Measurements from ENCODE around the gene EXT2.

Gene EXT2

DNA sequence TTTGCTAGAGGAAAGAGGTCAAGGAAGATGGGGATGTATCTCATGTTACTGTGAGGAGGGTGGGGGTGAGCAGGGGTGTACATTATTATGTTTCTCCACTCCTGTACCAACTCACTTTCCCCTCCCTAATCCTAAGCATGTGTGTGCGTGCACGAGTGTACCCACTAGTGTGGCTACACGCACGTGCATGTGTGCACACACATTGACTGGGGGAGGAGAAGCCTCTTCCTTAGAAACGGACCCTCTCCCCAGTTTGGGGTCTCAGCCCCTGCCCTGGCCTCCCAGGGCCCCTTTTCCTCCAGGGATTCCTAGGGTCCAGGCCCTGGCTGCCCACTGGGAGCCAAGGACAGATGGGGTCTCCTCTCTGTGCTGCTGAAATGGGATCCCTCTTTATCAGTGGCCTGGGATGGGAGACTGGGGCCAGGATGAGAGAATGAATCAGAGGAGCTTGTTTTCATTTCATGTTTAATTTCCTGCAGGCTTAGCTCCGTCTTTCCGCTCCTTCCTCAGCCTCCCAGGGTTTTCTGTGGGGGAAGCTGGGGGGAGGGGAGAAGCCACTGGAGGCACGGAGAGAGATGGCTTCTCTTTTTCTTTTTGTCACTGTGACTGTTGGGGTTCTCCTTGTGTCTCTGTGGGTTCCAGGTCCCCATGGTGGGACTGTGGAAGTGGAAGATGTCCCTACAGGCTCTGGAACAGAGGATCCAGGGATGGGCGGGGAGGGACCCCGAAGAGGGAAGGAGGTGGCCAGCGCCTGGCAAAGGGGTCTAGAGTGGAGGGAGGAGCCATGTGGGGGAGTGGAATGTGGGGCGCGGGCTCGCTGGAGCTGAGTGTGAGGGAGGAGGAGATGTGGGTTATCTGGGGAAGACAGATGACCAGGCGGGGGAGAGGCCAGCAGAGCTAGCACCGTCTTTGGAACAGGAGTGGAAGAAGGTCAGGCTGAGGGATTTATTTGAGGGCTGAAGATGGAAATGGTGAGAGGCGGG is 174.2 kb downstream of the EXT2 start:
- DNase-seq, result no peak

DNA sequence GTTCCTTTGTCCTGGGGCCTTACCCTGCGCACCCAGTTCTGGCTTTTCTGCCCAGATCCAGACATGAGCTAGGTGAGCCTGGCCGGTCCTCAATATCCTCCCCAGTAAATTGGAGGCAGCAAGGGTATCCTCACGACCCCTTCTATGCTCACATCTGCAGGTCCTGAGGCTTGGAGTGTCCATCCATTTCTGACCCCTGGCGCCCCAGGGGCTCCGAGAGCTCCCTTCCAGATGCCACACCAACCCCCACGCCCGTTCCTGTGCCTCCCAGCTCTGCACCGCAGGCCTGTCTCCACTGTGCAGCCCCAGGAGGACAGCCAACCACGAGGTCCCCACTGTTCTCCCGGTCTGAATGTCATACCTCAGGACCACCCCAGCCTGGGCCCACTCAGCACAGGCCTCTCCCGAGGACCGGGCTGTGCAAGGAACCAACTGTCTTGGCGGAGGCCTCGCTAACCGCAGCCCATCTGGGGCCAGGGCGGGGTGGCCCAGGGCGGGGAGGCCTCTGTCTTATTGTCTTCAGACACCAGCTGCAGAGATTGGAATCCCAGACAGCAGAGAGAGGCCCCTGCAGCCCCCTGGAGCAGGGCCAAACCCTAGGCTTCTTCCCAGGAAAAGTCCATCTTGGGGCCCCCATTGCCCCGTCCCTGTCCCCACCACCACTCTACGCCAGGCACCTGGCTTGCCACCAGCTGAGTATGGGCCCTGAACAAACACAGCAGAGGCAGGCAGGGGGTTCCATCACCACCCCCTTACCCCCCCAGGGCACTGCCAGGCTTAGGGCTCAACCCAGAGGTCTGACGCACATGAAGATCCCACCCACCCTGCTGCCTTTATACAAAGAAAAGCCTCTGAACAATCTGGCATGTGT is 175.2 kb downstream of the EXT2 start:
- DNase-seq, result no peak

- DNase-seq, result no peak
Measured at GRCh38 chr11:44271286-44271685, 175.8 kb downstream of the EXT2 start.

DNA sequence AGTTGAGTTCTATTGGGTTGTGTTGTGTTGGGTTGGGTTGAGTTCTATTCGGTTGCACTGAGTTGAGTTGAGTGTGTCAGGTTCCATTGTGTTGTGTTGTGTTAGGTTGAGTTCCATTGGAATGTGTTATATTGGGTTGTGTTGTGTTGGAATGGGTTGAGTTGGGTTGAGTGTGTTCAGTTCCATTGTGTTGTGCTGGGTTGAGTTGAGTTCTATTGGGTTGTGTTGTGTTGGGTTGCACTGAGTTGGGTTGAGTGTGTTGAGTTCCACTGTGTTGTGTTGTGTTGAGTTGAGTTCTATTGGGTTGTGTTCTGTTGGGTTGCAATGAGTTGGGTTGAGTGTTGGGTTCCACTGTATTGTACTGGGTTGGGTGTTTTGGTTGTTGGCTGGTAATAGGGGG is 178.9 kb downstream of the EXT2 start:
- DNase-seq, result no peak

GRCh38 chr11:44275241-44275640 is 179.8 kb downstream of the EXT2 start:
- DNase-seq, result no peak

GRCh38 chr11:44275961-44276550 is 180.6 kb downstream of the EXT2 start:
- no peak for DNase-seq

DNA sequence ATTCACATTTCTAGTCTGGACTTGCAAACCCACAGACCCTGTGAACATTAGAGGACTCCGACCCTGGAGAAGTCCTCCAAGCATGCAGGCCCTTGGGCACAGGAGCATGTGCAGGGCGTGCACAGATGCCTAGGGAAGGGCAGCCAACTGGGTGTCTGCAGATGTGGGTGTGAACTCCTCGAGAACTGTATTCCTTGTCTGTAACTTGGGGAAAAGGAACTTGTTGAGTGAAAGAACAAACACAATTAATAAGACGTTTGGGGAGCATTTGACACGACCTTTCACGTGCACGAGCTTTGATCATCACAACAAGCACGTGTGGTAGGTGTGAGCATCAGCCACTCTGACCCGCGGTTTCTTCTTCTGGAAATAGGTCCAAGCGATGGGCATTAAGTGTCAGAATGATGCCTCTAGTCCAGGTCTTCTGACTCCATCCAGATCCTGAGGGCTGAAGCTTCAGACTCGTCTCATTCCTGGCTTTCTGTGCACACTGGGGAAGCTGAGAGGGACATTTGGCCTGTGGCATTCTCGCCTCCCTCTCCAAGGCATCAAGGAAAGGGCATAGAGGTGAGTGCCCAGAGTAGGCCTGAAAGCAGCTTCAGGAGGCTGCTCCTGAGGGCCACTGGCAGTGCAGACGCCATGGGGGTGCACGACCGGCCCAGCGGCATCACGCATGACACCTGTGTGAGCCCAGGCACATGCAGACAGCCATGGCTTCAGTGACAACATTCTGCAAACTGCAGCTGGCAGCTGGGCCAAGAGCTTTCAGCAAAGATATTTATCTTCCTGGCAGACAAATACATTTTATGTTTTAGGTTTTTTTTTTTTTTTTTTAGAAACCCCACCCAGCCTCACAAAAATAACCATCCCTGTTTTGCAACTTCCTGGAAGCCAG is 182.0 kb downstream of the EXT2 start:
- no peak for DNase-seq

DNA sequence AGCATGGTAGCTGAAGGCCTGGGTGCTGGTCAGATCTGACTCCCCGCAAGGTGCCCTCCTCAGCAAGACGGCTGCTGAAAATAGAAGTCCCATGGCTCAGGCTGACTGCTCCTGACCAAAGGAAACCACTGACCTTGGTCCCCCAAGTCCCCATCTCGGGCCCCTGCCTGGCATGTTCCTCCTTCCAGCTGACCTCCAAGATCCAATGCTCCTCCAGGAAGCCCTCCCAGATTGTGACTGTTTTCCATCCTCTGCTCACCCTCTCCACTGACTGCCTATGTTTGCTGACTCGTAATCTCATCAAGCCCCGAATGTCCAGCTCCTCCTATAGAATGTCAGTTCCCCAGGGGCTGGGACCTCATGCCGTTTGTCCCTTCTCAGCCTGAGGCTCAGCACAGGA is 184.0 kb downstream of the EXT2 start:
- no peak for DNase-seq

GRCh38 chr11:44280257-44280656 is 184.8 kb downstream of the EXT2 start:
- DNase-seq, result no peak

GRCh38 chr11:44281151-44281550 is 185.7 kb downstream of the EXT2 start:
- DNase-seq, result no peak

DNA sequence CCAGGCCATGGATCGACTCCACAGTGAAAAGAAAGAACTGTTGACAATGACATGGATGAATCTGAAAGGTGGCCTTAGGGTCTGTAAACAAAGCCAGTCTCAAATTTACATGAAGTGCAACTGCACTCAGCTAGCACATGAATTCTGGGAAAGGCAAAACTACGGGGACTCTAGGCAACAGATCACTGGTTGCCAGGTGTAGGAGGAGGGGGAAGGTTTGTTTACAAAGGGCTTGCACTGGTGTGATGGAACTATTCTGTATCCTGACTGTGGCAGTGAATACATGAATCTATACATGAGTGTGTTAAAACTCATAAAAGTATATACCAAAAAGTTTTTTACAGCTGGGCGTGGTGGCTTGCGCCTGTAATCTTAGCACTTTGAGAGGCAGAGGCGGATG is 187.1 kb downstream of the EXT2 start:
- peak; percentile 82 for DNase-seq

GRCh38 chr11:44285756-44286155 is 190.3 kb downstream of the EXT2 start:
- no peak for DNase-seq

- DNase-seq, result peak; percentile 49
Measured at GRCh38 chr11:44286268-44286880, 190.9 kb downstream of the EXT2 start.

- no peak for DNase-seq
Measured at GRCh38 chr11:44286911-44287310, 191.4 kb downstream of the EXT2 start.

GRCh38 chr11:44288133-44288526 is 192.7 kb downstream of the EXT2 start:
- no peak for DNase-seq

DNA sequence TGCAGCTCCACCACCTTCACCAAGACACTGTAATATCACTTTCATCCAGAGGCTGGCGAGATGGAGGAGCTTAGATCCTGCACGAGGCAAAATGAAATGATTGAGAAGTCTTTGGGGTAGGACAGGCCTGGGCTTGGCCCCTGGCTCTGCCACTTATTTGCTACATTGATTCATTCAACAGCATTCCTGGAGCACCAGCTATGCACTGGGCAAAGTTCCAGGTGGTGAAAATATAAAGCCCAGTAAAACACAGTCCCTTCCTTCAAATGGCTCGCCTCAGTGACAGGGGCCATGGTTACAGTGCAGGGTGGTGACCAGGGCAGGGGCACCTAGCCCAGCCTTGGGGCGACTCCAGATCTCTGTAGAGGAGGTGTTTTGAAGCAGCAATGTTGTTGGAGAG is 194.7 kb downstream of the EXT2 start:
- no peak for DNase-seq
